ENCODE measurements around the gene CCBE1.

Gene CCBE1

DNA sequence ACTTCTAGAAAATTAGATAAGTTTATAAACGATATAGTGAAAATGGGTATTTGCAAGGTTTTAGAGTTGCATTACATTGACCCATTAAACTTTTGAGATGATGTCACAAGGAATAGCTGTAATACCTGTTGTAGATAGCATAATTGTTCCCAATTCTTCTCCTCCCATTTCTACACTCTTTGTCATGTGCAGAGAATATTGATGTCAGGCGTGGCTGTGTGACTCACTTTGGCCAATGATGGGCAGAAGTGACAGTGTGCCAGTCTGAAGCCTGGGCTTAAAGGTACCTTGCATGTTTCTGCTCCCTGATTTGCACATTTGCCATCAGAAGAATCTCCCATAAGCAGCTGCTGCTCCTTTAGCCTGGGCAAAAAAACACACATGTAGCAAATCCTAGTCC, 26.9 kb upstream of the CCBE1 start:
- Histone ChIP-seq H3K4me3 (ENCODE audit: insufficient read length, low read depth) (no peak overlapping the region), H3K27me3 (ENCODE audit: insufficient read depth, insufficient read length) (no peaks in the 10 kb centered on the region), H3K9me3 (ENCODE audit: insufficient read depth, low read length) (no peaks in the 10 kb centered on the region), H3K9ac (ENCODE audit: insufficient read length, low read depth) (no peak overlapping the region), H3K36me3 (ENCODE audit: insufficient read depth, insufficient read length, low read length) (no peaks in the 10 kb centered on the region), H3K4me1 (ENCODE audit: insufficient read depth, insufficient read length) (no peaks in the 10 kb centered on the region)
- TF ChIP-seq YY1 (IDR thresholded peaks at IDR 0.05; ENCODE audit: insufficient read depth, insufficient read length): no peak
- no peak for DNase-seq (ENCODE audit: low read depth, low spot score)

DNA sequence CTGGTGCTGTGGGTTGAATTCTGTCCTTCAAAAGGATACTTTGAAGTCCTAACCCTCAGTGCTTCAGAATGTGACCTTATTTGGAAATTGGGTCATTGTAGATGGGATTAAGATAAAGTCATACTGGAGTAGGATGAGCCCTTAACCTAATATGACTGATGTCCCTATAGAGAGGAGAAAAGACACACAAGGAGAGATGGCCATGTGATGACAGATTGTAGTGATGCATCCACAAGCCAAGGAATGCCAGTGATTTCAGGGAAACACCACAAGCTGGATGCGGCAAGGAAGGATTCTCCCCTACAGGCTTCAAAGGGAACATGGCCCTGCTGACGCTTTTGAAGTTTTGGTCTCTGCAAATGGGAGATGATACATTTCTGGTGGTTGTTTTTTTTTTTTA, 24.7 kb upstream of the CCBE1 start:
- no peaks in the 10 kb centered on the region for H3K4me1 ChIP-seq (ENCODE audit: insufficient read depth, insufficient read length)

DNA sequence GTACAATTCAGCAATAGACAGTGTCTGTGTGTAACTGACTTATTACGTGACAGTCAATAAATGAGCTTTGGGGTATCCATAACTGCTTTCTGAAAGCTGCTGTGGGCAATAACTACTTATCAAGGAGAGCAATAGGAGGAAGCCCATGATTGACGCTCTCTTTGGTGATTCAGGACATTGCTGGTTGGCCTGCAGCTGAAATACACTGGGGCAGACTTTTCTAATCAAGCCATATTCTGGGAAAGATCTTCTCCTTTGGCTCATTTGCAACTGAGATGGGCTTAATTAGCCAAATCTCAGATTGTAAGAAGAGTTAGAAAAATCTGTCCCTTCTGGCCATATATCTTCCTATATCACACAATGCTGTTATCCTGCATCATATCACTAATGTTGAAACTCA, 24.0 kb upstream of the CCBE1 start:
- DNase-seq (ENCODE audit: low read depth, low spot score): no peak
- Histone ChIP-seq H3K4me3 (ENCODE audit: insufficient read length, low read depth) (no peak overlapping the region), H3K9ac (ENCODE audit: insufficient read length, low read depth) (no peak overlapping the region), H3K4me1 (ENCODE audit: insufficient read depth, insufficient read length) (no peaks in the 10 kb centered on the region), H3K9me3 (ENCODE audit: insufficient read depth, low read length) (no peaks in the 10 kb centered on the region), H3K27me3 (ENCODE audit: insufficient read depth, insufficient read length) (no peaks in the 10 kb centered on the region), H3K36me3 (ENCODE audit: insufficient read depth, insufficient read length, low read length) (no peaks in the 10 kb centered on the region)
- TF ChIP-seq ZNF274 (IDR thresholded peaks at IDR 0.05; ENCODE audit: low read depth, low read length) (no peak), SUZ12 (IDR thresholded peaks at IDR 0.05; ENCODE audit: extremely low read depth, insufficient read depth, insufficient read length) (no peak), YY1 (IDR thresholded peaks at IDR 0.05; ENCODE audit: insufficient read depth, insufficient read length) (no peak)

More for the DNA sequence above, 24.7 kb upstream of the CCBE1 start:
- Histone ChIP-seq H3K9me3 (ENCODE audit: insufficient read depth, low read length) (no peaks in the 10 kb centered on the region), H3K9ac (ENCODE audit: insufficient read length, low read depth) (no peak overlapping the region), H3K36me3 (ENCODE audit: insufficient read depth, insufficient read length, low read length) (no peaks in the 10 kb centered on the region), H3K27me3 (ENCODE audit: insufficient read depth, insufficient read length) (no peaks in the 10 kb centered on the region), H3K4me3 (ENCODE audit: insufficient read length, low read depth) (no peak overlapping the region)
- no peak for DNase-seq (ENCODE audit: low read depth, low spot score)
- no peak for TF ChIP-seq ZNF274 (IDR thresholded peaks at IDR 0.05; ENCODE audit: low read depth, low read length)
- no peak for TF ChIP-seq SUZ12 (IDR thresholded peaks at IDR 0.05; ENCODE audit: extremely low read depth, insufficient read depth, insufficient read length)
- TF ChIP-seq YY1 (IDR thresholded peaks at IDR 0.05; ENCODE audit: insufficient read depth, insufficient read length): no peak

DNA sequence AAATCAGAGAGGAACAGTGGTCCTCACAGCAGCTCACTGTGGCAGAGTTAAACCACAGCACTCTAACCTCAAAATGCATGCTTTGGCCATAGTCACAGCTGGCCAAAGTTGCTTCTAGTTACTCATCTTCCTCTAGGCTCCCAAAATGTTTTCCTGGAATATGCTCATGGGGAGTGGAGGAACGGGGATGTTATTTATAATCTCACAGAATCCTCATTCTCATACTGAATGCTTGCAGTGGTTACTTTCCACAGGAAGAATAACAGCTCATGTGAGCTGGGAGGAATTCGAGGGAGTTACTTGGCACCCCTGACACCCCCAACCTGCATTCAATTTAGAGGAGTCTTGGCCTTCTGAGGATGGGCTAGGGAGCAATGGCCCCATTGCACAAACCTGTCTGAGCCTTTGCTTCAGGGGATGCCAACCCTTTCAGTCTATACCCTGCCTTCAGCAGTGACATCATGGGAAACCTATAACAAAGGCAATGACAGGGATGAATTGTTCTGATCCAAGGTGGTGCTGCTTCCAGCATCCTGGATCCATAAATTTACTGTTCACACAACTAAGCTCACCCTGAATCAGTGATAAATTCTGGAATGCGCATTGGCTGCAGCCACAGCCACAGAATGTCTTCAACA, 22.4 kb upstream of the CCBE1 start:
- no peak for DNase-seq (ENCODE audit: low read depth, low spot score)
- no peaks in the 10 kb centered on the region for H3K36me3 ChIP-seq (ENCODE audit: insufficient read depth, insufficient read length, low read length)
- H3K27me3 ChIP-seq (ENCODE audit: insufficient read depth, insufficient read length): no peaks in the 10 kb centered on the region
- no peaks in the 10 kb centered on the region for H3K4me1 ChIP-seq (ENCODE audit: insufficient read depth, insufficient read length)
- H3K4me3 ChIP-seq (ENCODE audit: insufficient read length, low read depth): no peak overlapping the region
- no peak for TF ChIP-seq SUZ12 (IDR thresholded peaks at IDR 0.05; ENCODE audit: extremely low read depth, insufficient read depth, insufficient read length)
- TF ChIP-seq ZNF274 (IDR thresholded peaks at IDR 0.05; ENCODE audit: low read depth, low read length): no peak
- TF ChIP-seq YY1 (IDR thresholded peaks at IDR 0.05; ENCODE audit: insufficient read depth, insufficient read length): no peak
- H3K9ac ChIP-seq (ENCODE audit: insufficient read length, low read depth): no peak overlapping the region
- no peaks in the 10 kb centered on the region for H3K9me3 ChIP-seq (ENCODE audit: insufficient read depth, low read length)

DNA sequence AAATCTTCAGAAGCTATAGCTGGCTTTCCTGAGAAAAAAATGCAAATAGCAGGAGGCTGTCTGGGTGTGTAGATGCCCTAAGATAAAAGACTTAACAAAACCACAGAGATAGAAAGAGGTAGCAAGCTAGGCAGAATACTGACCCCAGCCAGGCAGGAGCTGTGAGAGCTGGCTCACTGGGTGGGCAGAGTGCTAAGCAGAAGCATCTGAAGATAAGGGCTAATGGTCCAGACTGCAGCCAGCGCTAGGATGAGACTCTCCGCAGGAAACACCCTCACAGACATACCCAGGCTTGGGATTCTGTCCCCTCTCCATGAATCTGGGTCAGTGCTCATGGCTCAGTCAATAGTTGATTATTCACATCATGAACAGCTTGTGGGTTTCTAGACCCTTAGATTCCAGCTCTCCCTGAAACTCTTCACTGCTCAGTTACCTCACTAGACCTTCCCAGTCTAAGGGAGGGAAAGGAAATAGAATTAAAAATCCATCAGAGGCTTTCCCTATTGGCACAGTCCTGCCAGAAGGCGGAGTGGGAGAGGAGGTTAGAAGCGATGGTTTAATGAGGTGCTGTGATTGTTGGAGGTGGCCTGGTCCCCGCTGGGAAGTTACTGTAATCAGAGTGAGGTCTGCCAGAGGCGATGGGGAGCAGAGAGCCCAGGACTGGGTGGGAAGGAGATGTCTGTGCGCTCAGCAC, 21.4 kb upstream of the CCBE1 start:
- no peak for DNase-seq (ENCODE audit: low read depth, low spot score)
- no peak overlapping the region for H3K9ac ChIP-seq (ENCODE audit: insufficient read length, low read depth)
- H3K4me1 ChIP-seq (ENCODE audit: insufficient read depth, insufficient read length): no peaks in the 10 kb centered on the region
- no peaks in the 10 kb centered on the region for H3K9me3 ChIP-seq (ENCODE audit: insufficient read depth, low read length)
- TF ChIP-seq SUZ12 (IDR thresholded peaks at IDR 0.05; ENCODE audit: extremely low read depth, insufficient read depth, insufficient read length) (no peak), YY1 (IDR thresholded peaks at IDR 0.05; ENCODE audit: insufficient read depth, insufficient read length) (no peak), ZNF274 (IDR thresholded peaks at IDR 0.05; ENCODE audit: low read depth, low read length) (no peak)
- no peaks in the 10 kb centered on the region for H3K36me3 ChIP-seq (ENCODE audit: insufficient read depth, insufficient read length, low read length)
- H3K27me3 ChIP-seq (ENCODE audit: insufficient read depth, insufficient read length): no peaks in the 10 kb centered on the region
- no peak overlapping the region for H3K4me3 ChIP-seq (ENCODE audit: insufficient read length, low read depth)

DNA sequence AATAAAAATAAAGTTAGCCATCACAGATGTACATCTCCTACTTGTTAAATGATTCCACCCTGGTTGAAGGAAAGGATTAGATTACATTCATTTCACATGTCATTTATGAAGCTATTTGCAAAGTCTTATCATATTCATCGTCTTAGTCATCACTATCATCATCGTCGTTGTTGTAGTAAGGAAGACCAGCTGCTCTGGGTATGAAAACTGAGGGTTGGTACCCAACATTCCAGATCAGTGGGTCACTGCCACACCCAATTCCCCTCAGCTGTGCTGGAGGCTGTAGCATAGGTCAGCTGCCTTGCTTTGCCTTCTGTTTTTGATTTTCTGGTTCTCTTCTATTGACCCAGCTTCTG, 20.9 kb upstream of the CCBE1 start:
- no peak for TF ChIP-seq SUZ12 (IDR thresholded peaks at IDR 0.05; ENCODE audit: extremely low read depth, insufficient read depth, insufficient read length)
- TF ChIP-seq YY1 (IDR thresholded peaks at IDR 0.05; ENCODE audit: insufficient read depth, insufficient read length): no peak
- TF ChIP-seq ZNF274 (IDR thresholded peaks at IDR 0.05; ENCODE audit: low read depth, low read length): no peak
- Histone ChIP-seq H3K9ac (ENCODE audit: insufficient read length, low read depth) (no peak overlapping the region), H3K27me3 (ENCODE audit: insufficient read depth, insufficient read length) (no peaks in the 10 kb centered on the region), H3K36me3 (ENCODE audit: insufficient read depth, insufficient read length, low read length) (no peaks in the 10 kb centered on the region), H3K4me1 (ENCODE audit: insufficient read depth, insufficient read length) (no peaks in the 10 kb centered on the region), H3K4me3 (ENCODE audit: insufficient read length, low read depth) (no peak overlapping the region), H3K9me3 (ENCODE audit: insufficient read depth, low read length) (no peaks in the 10 kb centered on the region)
- no peak for DNase-seq (ENCODE audit: low read depth, low spot score)

DNA sequence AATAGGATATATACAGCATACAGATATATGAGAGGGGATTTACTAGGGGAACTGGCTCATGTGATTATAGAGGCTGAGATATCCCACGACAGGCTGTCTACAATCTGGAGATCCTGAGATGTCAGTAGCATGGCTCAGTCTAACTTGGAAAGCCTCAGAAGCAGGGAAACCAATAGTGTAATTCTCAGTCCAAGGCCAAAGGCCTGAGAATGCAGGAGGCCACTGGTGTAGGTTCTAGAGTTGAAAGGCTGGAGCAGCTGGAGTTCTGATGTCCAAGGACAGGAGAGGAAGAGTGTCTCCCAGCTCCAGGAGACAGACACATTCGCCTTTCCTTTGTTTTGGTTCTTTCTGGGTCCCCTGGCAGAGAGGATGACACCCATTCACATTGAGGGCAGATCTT, 20.1 kb upstream of the CCBE1 start:
- Histone ChIP-seq H3K4me1 (ENCODE audit: insufficient read depth, insufficient read length) (no peaks in the 10 kb centered on the region), H3K27me3 (ENCODE audit: insufficient read depth, insufficient read length) (no peaks in the 10 kb centered on the region), H3K4me3 (ENCODE audit: insufficient read length, low read depth) (no peak overlapping the region), H3K36me3 (ENCODE audit: insufficient read depth, insufficient read length, low read length) (no peaks in the 10 kb centered on the region), H3K9ac (ENCODE audit: insufficient read length, low read depth) (no peak overlapping the region), H3K9me3 (ENCODE audit: insufficient read depth, low read length) (no peaks in the 10 kb centered on the region)
- DNase-seq (ENCODE audit: low read depth, low spot score): no peak
- TF ChIP-seq ZNF274 (IDR thresholded peaks at IDR 0.05; ENCODE audit: low read depth, low read length) (no peak), SUZ12 (IDR thresholded peaks at IDR 0.05; ENCODE audit: extremely low read depth, insufficient read depth, insufficient read length) (no peak), YY1 (IDR thresholded peaks at IDR 0.05; ENCODE audit: insufficient read depth, insufficient read length) (no peak)

Data from NT2/D1 (cell line).